Measurements from ENCODE around the gene COL21A1. TPM values are rescaled to one million over a fixed set of nuclear protein-coding genes. Genes with fewer than 3 reads are reported as not detected.

The COL21A1 gene
- total and polyA plus RNA-seq, 2 of the 4 experiments (the other 2 are of a cell fraction) = 0.05 TPM; not detected in 1

- no peaks in the 10 kb centered on the region for H3K36me3 ChIP-seq (ENCODE audit: control insufficient read depth, insufficient read depth, low read length)
- no peaks in the 10 kb centered on the region for H3K27me3 ChIP-seq (ENCODE audit: control insufficient read depth, insufficient read depth, low read length)
- no peak overlapping the region for H2AK5ac ChIP-seq (ENCODE audit: low read depth, low read length)
- H3K79me1 ChIP-seq (ENCODE audit: low read depth in 1 of 2, low read length in 2 of 2) = no peaks in the 10 kb centered on the region
- no peak overlapping the region for H3K18ac ChIP-seq (ENCODE audit: low read depth, low read length)
- intact Hi-C loops (cut with micrococcal nuclease) (no loop called here), in situ Hi-C loops (cut with MboI; ENCODE audit: low sequenced_read_pairs) (no loop called here), dilution Hi-C loops (cut with HindIII; ENCODE audit: low sequenced_read_pairs, unreplicated experiment) (no loop called here)
- H3K56ac ChIP-seq (ENCODE audit: extremely low read depth, insufficient read depth, low read length) = no peak overlapping the region
- H2BK20ac ChIP-seq (ENCODE audit: low read depth, low read length) = no peak overlapping the region
- no peak overlapping the region for H4K8ac ChIP-seq (ENCODE audit: low read depth in 2 of 2, low read length in 2 of 2)
- POLR2A ChIA-PET (ENCODE audit: unreplicated experiment) = no interaction called here
- no CpG with 5 or more reads among the region's 1 CpG for WGBS, 2 experiments (ENCODE audit: extremely low coverage in 2 of 2, insufficient read length in 1 of 2)
- no peak for ATAC-seq (ENCODE audit: low read depth)
- no peak overlapping the region for H3K23ac ChIP-seq (ENCODE audit: low read depth, low read length)
- TF ChIP-seq MAFK (IDR thresholded peaks at IDR 0.05; ENCODE audit: low read depth, low read length) (no peak), BHLHE40 (IDR thresholded peaks at IDR 0.05; ENCODE audit: low read depth, low read length) (no peak), RFX5 (IDR thresholded peaks at IDR 0.05; ENCODE audit: low read depth, low read length) (no peak), POLR2A (IDR thresholded peaks at IDR 0.05; ENCODE audit: low read depth, low read length) (no peak), RAD21 (IDR thresholded peaks at IDR 0.05; ENCODE audit: low read length) (no peak), CHD1 (IDR thresholded peaks at IDR 0.05; ENCODE audit: low read depth, low read length) (no peak), MXI1 (IDR thresholded peaks at IDR 0.05; ENCODE audit: borderline replicate concordance, low read depth, low read length) (no peak)
- TF ChIP-seq, protein P1, sequence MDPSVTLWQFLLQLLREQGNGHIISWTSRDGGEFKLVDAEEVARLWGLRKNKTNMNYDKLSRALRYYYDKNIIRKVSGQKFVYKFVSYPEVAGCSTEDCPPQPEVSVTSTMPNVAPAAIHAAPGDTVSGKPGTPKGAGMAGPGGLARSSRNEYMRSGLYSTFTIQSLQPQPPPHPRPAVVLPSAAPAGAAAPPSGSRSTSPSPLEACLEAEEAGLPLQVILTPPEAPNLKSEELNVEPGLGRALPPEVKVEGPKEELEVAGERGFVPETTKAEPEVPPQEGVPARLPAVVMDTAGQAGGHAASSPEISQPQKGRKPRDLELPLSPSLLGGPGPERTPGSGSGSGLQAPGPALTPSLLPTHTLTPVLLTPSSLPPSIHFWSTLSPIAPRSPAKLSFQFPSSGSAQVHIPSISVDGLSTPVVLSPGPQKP (IDR thresholded peaks at IDR 0.05; ENCODE audit: borderline replicate concordance, low read depth, low read length) = no peak
- no peak overlapping the region for H2AFZ ChIP-seq (replicated peaks; ENCODE audit: low read length, poor library complexity)
- H2BK120ac ChIP-seq (ENCODE audit: low read depth, low read length) = no peak overlapping the region
- no peak overlapping the region for H3K4me3 ChIP-seq (ENCODE audit: insufficient read depth, low read depth, low read length)
- BruUV-seq (replicated peaks) = no TSS peak
- H2BK15ac ChIP-seq (ENCODE audit: low read depth, low read length) = no peak overlapping the region
- H3K14ac ChIP-seq (replicated peaks; ENCODE audit: low read depth, low read length) = no peak overlapping the region
- H4K5ac ChIP-seq (ENCODE audit: low read depth, low read length) = no peak overlapping the region
- DNase-seq = no peak
- H3K4me2 ChIP-seq (ENCODE audit: low read depth, low read length) = no peak overlapping the region
- no peak overlapping the region for H3K4ac ChIP-seq (ENCODE audit: low read depth, low read length)
- H3K9me3 ChIP-seq (ENCODE audit: control insufficient read depth, insufficient read depth, low read length) = no peaks in the 10 kb centered on the region
- no peak overlapping the region for H3K9ac ChIP-seq (ENCODE audit: low read depth, low read length)
- no peak overlapping the region for H2AK9ac ChIP-seq (replicated peaks; ENCODE audit: low read depth, low read length, poor library complexity)
- H3K27ac ChIP-seq (ENCODE audit: insufficient read depth, low read length) = no peak overlapping the region
- H3K9me1 ChIP-seq (ENCODE audit: insufficient read depth, low read length) = no peaks in the 10 kb centered on the region
- CTCF ChIA-PET = no interaction called here
- H3K4me1 ChIP-seq (ENCODE audit: control insufficient read depth, insufficient read depth, low read length) = peaks cover 2% of the 10 kb centered on the region; the same call in 1 of the 2 replicates
- H2BK5ac ChIP-seq (ENCODE audit: low read depth, low read length, poor library complexity, severe bottlenecking) = no peak overlapping the region
- no peaks in the 10 kb centered on the region for H4K20me1 ChIP-seq (ENCODE audit: insufficient read depth, low read length)
- H4K91ac ChIP-seq (ENCODE audit: insufficient read depth, low read depth, low read length) = no peak overlapping the region
Observed at GRCh38 chr6:56145616-56146015, 101.8 kb downstream of the COL21A1 start.

All from IMR-90 (cell line).